ENCODE data around the gene NPY4R2.
"Not testable (repeated sequence)": the region's sequence is repeated elsewhere in the genome, so short reads cannot be mapped to it uniquely, and the experiment has no call there.

NPY4R2 gene

GRCh38 chr10:47918475-47918874 lies at the start of gene NPY4R2:
Gene NPY4R2, plus strand, starts transcription at chr10:47918662. Its CDS starts 3,326 bp downstream, at chr10:47921988.
- not testable (repeated sequence) for DNase-seq (ENCODE audit: low read depth in 3 of 3)

- not testable (repeated sequence) for DNase-seq (ENCODE audit: low read depth in 3 of 3)
These were observed 47.6 kb upstream of the NPY4R2 start for GRCh38 chr10:47870887-47871286.

- DNase-seq (ENCODE audit: low read depth in 3 of 3): not testable (repeated sequence)
These were observed 46.8 kb upstream of the NPY4R2 start for GRCh38 chr10:47871485-47872180.

- DNase-seq (ENCODE audit: low read depth in 3 of 3): not testable (repeated sequence)
These were observed 46.2 kb upstream of the NPY4R2 start for GRCh38 chr10:47872236-47872635.

- DNase-seq (ENCODE audit: low read depth in 3 of 3): not testable (repeated sequence)
These were observed 34.2 kb upstream of the NPY4R2 start for GRCh38 chr10:47884239-47884638.

- DNase-seq (ENCODE audit: low read depth in 3 of 3): not testable (repeated sequence)
These were observed 33.5 kb upstream of the NPY4R2 start for GRCh38 chr10:47884934-47885333.

- DNase-seq (ENCODE audit: low read depth in 3 of 3): not testable (repeated sequence)
These were observed 32.1 kb upstream of the NPY4R2 start for GRCh38 chr10:47886356-47886755.

- not testable (repeated sequence) for DNase-seq (ENCODE audit: low read depth in 3 of 3)
These were observed 31.6 kb upstream of the NPY4R2 start for GRCh38 chr10:47886827-47887226.

- DNase-seq (ENCODE audit: low read depth in 3 of 3): not testable (repeated sequence)
These were observed 27.7 kb upstream of the NPY4R2 start for GRCh38 chr10:47890737-47891136.

GRCh38 chr10:47892494-47893261 lies 25.8 kb upstream of the NPY4R2 start:
- not testable (repeated sequence) for DNase-seq (ENCODE audit: low read depth in 3 of 3)

GRCh38 chr10:47894571-47894970 lies 23.9 kb upstream of the NPY4R2 start:
- not testable (repeated sequence) for DNase-seq (ENCODE audit: low read depth in 3 of 3)

GRCh38 chr10:47897813-47898212 lies 20.6 kb upstream of the NPY4R2 start:
- DNase-seq (ENCODE audit: low read depth in 3 of 3): not testable (repeated sequence)

- not testable (repeated sequence) for DNase-seq (ENCODE audit: low read depth in 3 of 3)
These were observed 9.1 kb upstream of the NPY4R2 start for GRCh38 chr10:47909333-47909732.

GRCh38 chr10:47910486-47910885 lies 8.0 kb upstream of the NPY4R2 start:
- DNase-seq (ENCODE audit: low read depth in 3 of 3): not testable (repeated sequence)

- not testable (repeated sequence) for DNase-seq (ENCODE audit: low read depth in 3 of 3)
These were observed 4.4 kb upstream of the NPY4R2 start for GRCh38 chr10:47914052-47914451.

- DNase-seq (ENCODE audit: low read depth in 3 of 3): not testable (repeated sequence)
These were observed 2.5 kb upstream of the NPY4R2 start for GRCh38 chr10:47915849-47916548.

GRCh38 chr10:47920610-47921009 lies 2.1 kb downstream of the NPY4R2 start:
- not testable (repeated sequence) for DNase-seq (ENCODE audit: low read depth in 3 of 3)

GRCh38 chr10:47922503-47922902 lies 4.0 kb downstream of the NPY4R2 start:
- DNase-seq (ENCODE audit: low read depth in 3 of 3): not testable (repeated sequence)

- not testable (repeated sequence) for DNase-seq (ENCODE audit: low read depth in 3 of 3)
These were observed 6.2 kb downstream of the NPY4R2 start for GRCh38 chr10:47924628-47925027.

GRCh38 chr10:47927147-47927916 lies 8.9 kb downstream of the NPY4R2 start:
- not testable (repeated sequence) for DNase-seq (ENCODE audit: low read depth in 3 of 3)

GRCh38 chr10:47928225-47928624 lies 9.8 kb downstream of the NPY4R2 start:
- not testable (repeated sequence) for DNase-seq (ENCODE audit: low read depth in 3 of 3)

Data from stimulated activated CD4-positive, alpha-beta T cell treated with anti-CD3 and anti-CD28 coated beads, TNF-alpha, amount 100 ng/mL, for 48 hours (primary cell).